ENCODE measurements around the gene GLP2R.

DNA sequence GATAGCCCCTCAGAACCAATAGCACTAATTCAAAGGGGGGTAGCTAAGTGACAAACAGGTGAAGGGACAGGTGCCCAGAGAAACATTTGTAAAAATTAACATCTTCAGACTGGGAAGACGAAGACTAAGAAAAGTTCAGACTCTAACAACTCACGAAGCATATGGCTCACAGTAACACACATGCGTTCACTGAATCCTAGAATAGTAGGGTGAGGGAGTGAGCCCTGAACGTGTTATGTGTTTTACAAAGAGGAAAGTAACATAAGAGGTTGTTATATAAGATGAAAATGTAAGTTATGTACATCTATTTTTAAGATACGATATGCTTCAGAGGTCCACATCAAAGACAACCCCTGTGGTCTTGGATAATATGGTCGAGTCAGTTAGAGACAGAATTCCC lies 19.0 kb upstream of the GLP2R start:
- TF ChIP-seq POLR2AphosphoS5 (IDR thresholded peaks at IDR 0.05; ENCODE audit: borderline replicate concordance, low read depth, low read length) (no peak), EZH2 (IDR thresholded peaks at IDR 0.05) (no peak)

Measured in SK-N-MC (cell line).